ENCODE measurements around the gene CMSS1.

- TF ChIP-seq TCF7L2 (IDR thresholded peaks at IDR 0.05; ENCODE audit: borderline replicate concordance, extremely low read depth, insufficient read depth, insufficient read length) (no peak), ZBTB33 (IDR thresholded peaks at IDR 0.05; ENCODE audit: extremely low read depth, insufficient replicate concordance, low read length) (no peak), CTCF (IDR thresholded peaks at IDR 0.05 in 2 of 3, conservative IDR thresholded peaks at IDR 0.05 in 1 of 3; ENCODE audit: borderline replicate concordance in 1 of 3, insufficient read depth in 1 of 3, low read depth in 2 of 3, low read length in 2 of 3) (no peak), ZFX (IDR thresholded peaks at IDR 0.05) (no peak), JUND (IDR thresholded peaks at IDR 0.05) (no peak)
Measured at GRCh38 chr3:99870712-99871111, 53.0 kb downstream of the CMSS1 start.
